HG03558 (cell line): Measurements from ENCODE around the gene WARS2.

Source experiments
- ATAC-seq: cut with Tn5 transposase; IDR thresholded peaks from one replicate; pipeline ENCODE4 v1.9.1; 2021; ENCODE audit warnings: moderate number of reproducible peaks; ENCODE audit not compliant: unreplicated experiment; ENCODE audit errors: extremely low read depth

The WARS2 gene

DNA sequence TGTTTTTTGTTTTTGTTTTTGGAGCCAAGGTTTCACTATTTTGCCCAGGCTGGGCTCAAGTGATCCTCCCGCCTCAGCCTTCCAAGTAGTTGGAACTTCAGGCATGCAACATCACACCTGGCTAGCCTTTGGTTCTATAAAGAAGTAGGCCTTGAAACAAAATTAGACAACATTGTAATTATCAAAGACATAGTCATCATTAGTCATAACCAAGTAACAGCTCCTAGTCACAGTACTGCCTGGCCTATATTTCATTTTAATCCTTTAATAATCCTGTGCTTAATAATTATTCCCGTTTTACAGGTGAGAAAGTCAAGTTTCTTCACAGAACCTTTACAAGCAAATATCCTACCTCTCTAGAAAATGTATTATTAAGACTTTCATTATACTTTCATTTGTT is 100.0 kb downstream of the WARS2 start:
- no peak for ATAC-seq

DNA sequence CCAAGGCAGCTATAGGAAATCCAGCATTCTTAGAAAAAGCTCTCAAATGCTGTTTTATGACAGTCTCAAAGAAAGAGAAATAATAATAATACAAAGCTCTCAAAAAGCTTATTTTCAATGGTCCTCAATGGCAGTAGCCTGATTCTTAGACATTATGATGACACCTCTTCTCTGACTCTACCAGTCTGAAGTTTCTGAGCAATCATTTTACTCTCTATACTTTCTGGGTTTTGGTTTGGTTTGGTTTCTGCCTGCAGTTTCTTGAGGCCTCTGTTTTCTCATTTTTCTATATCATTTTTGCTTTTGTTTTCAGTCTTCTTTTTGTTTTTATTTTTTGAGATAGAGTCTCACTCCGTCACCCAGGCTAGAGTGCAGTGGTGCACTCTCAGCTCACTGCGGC is 102.1 kb downstream of the WARS2 start:
- no peak for ATAC-seq

DNA sequence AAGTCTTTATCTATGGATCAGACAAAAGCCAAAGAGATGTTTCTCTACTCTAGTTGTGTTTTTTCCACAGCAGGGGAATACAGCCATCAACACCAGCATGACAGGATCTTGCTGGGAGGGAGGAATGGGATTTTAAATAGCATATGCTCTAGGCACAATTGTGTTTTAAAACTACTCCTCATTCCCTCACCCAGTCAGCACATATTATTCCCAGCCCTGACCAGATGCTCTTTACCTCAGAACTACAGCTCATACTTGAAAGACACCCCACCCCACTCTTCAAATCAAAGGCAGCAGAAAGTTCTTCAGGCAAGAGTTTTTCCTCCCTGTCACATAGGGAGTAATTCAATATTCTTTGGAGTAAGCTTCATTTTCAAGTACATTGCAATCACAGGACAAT is 106.1 kb downstream of the WARS2 start:
- no peak for ATAC-seq

DNA sequence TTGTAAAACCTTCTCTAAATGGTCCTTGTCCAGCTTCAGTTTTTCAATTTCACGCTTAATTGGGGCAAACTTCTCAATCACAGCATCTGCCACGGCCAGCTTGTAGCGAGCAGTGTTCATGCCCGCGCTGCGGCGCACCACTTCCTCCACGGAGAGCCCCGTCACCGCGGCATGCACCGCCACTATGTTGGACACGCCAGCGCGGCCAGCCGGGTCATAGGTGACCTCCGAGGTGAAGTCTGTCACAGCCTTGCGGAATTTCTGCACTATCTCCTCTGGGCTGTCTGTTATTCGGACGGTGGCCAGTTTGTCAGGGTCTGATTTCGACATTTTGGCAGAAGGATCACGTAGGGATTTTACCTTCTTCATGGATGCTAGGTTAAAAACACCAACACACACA is 107.5 kb downstream of the WARS2 start:
- no peak for ATAC-seq

DNA sequence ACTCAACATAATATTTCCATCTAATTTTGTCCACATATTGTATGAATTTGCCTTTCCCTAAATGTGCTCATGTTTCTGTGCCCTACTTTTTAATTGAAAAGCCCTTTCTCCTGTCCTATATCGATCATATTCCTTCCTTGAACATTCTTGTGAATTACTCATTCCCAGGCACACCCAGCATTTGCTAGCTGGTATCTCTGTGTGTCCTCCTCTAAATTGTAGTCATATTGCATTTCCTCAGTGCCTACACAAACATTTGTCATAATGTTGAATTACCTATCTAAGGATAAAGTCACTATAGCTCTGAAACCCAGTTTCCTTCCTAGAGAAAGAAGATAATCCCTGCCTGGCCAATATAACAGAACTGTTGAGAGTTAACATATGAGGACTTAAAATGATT is 112.7 kb downstream of the WARS2 start:
- no peak for ATAC-seq

DNA sequence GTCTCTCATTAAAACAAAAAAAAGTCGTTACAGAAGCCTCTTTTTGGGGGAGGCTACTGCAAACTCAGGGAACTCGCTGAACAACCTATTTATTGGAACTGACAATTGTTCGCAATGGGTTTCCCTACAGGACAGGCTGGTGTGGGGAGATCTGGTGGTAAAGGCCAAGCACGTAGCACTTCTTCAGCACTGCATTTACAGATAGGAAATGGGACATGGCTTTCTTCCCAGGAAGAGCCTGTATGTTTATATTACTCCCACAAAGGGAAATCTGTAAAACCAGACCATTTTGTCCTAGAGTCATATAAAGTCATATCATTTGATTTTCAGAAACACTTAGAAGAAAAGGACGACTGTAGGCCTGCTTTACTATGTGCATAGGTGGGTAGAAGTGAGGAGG is 113.5 kb downstream of the WARS2 start:
- ATAC-seq = no peak

DNA sequence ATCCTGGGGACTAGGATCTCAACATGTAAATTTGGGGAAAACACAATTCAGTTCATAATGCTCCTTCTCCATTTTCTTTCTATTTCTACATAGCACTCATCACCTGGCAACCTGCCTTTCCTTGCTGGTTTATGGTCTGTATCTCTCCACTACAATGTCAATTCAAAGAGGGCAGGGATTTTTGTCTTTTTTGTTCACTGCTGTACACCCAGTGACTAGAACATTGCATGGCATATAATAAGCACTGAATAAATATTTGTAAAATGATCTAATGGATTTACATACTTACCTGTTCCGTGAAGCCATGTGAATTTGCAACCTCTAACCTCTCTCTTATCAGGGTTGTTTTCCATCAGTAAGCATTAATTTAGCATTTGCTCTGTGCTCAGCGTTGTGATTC is 124.9 kb downstream of the WARS2 start:
- ATAC-seq = no peak

DNA sequence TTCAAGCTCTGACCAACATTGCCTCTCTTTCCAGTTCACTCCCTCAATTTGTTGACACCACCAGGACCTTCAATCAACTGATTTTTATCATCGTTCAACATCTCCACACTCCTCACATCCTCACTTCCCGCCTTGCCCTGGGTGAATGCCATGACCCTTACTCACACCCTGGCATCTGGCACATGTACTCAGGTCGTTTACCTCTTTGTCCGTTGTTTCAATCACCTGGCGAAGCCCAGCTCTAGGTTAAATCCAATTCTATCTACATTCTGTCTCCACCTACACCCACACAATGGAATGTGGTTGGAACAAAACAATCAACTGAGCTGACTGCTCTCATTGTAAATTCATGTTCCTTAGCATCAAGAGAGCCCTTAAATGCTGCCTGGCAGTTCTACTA is 128.1 kb downstream of the WARS2 start:
- ATAC-seq = no peak

DNA sequence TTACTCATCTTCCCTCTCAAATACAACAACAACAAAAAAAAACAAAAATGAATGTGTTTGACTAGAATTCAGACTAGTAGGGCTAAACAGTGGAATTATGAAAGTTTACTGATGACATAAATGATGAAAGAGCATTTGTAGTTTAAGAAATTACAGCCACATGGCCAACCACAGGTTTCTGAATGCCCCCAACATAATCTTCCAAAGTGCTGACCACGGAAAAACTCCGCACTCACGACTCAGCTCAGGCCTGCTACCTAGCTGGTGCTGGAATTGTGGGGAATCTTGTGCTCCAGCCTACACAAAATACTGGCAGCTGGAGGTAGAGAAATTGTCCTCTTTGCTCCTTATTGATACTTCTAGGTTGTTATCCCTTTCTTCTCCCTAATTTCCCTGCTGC is 128.7 kb downstream of the WARS2 start:
- no peak for ATAC-seq

DNA sequence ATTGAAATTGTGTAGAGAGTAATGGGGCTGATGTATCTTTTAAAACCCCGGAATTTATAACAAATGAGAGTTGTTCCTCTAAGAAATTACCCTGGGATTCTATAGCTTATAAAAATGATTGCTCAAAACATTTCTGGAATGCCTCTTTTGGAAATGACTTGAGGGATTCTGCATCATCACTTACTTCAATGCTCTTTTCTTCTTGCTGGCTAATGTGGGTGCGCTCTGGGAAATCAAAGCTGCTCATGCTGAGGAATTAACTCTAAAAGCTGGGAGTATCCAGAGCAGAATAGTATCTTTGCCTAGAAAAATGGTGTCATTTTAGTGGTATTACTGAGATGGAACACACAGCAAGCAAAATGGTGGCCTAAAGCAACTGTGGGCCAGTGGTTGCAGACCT is 129.3 kb downstream of the WARS2 start:
- no peak for ATAC-seq

DNA sequence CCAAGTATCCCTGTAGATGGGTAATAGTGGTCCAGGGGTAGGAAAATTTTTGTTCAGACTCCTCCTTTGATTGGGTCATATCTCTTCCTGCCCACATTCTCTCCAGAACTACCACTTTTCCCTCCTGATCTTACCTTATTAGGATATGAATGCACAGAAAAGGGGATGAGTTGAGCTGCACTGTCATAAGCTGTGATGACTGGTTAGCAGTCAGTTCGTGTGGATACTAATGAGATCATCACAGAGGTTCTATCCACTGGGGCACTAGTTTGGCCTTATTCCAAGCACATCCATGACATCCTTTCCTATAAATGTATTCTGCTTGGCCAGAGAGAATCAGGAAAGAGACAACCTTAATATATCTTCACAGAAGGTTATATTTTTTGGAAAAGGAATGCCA is 130.3 kb downstream of the WARS2 start:
- ATAC-seq = no peak

DNA sequence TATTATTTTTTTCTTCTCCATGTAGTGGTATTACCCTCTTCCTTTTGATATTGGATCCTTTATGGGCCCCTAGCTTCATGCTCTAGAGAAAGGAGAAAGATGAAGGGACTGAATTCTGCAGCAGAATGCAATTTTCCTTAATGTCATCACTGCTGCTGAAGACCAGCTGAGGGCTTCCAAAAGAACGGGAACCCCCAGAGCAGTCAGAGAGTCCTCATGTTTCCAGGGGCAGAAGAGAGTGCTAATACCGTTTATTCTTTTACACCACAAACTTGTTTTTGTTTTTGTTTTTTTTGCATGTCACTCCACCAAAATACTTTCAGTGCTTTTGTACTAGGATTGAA is 131.2 kb downstream of the WARS2 start:
- no peak for ATAC-seq

DNA sequence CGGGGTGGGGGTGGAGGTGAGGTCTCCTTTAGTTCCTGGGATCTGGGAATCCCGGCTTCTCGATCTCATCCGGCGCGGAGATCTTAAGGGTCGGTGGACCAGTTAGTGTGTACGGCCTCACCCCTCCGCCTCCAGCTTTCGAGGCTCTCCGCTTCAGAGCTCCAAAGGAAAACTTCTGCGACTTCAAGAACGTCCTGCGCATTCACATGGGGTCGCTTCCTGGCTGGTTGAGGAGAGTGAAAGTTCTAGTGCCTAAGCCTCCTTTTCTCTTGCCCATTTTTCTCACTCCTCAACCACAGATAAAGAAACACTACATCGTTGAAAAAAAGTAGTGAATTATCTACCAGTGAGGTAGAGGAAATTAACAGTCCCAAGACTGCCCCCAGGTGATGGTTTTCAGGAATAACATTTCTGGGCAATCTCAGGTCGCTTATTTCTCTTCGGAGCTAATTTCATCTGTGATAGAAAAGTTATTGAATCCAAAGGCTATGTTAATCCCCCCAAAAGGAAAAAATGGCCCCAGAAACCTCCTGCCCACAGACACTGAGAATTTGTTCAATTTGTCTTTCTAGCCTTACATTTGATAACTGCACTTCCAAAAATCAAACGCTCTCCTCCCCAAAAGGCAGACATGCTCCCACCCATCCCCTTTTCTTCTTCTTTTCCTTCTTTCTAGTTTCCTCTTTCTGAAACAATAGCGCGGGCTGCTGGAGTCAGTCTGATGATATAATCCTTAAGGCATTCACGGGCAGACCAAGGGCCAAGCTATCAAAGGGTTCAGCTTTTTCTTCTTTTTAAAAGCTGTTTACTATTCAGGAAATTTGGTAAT is 131.8 kb downstream of the WARS2 start:
- ATAC-seq = no peak

DNA sequence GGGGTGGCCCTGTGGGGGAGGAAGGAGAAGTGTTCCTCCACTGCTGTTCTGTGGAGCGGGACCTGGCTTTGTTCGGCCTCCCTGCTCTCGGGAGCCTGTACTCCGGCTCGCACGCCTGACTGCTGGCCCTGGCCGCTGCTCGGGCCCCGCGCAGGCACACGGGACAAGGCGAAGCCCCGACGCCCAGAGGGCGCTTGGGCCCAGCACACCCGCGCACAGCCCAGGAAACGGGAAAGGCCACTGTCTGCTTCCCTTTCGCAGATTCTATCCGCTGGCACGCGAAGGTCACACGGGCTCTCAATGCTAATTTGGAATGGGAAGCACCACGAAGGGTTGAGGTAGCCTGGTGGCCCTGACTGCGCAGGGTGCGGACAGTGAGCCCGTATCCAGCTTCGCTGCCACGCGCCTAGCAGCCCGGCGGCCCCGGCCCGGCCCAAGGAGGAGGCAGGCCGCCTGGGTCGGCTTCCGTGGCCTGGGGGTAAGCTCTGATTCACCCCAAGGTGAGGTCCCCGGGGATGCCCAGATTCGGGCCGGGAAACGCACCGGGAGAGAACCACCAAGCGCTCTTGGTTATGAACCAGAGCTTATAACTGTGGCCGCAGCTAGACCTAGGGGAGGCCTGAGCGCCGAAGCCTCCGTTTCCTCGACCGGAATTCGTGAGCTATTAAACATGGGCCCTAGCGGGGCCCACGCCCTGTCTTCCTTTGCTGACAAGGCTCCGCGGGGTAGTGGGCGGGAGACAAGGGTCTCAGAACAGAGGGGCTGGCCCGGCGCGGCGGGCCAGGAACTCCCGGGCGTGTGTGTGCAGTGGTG is 132.6 kb downstream of the WARS2 start:
- ATAC-seq = no peak

DNA sequence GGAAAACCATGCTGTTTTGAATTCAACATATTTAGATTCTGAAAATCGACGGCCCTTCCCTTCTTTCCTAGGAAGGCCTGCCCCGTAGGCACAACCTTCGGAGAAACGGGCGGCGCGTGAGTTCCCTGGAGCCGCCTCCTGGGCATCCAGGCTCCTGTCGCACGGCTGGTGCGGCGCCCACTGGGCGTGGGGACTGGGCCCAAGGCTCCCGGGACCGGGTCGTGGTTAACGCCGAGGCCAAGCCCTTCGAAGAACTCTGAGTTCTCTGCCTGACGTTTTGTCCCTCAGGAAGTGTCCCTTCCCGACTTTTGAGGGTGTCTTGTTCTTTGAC is 133.1 kb downstream of the WARS2 start:
- ATAC-seq = no peak

DNA sequence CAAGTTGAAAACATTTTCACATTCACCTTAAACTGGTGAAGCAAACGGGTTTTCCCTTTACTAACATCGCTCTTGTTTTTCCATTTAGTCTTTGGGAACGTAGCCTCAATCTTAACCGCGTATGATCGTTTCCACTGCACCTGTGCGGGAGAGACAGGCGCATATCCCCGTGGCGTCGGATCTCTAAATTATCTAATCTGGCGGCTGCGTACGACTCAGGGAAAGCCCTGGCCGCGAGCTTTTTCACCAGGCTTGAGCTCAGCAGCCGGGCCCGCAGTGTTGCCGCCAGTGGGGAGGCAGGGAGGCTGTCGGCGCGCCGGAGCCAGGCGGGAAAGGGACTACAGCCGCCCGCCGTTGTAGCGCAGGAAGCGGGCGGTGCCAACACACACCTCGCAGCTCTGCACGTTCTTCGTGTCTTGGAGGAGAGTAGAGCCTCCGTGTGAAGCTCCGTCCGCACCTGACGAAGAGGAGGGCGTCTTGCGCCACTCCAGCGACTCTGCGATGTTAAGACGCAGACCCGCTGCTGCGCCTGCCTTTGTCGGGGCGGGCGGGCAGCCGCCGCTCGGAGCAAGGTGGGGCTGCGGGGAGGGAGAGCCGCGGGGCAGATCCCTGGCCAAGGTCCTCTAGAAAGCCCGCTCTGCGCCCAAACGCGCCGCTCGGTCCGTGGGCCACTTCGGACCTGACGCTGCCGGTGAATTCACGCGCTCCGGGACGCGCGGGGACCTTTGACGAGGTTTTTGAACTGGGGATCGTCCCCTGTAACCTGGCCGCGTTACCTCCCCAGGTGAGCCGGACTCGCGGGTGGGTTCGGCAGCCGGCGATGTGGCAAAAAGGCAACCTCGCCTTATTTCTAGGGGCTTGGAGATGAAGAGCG is 133.8 kb downstream of the WARS2 start:
- no peak for ATAC-seq

DNA sequence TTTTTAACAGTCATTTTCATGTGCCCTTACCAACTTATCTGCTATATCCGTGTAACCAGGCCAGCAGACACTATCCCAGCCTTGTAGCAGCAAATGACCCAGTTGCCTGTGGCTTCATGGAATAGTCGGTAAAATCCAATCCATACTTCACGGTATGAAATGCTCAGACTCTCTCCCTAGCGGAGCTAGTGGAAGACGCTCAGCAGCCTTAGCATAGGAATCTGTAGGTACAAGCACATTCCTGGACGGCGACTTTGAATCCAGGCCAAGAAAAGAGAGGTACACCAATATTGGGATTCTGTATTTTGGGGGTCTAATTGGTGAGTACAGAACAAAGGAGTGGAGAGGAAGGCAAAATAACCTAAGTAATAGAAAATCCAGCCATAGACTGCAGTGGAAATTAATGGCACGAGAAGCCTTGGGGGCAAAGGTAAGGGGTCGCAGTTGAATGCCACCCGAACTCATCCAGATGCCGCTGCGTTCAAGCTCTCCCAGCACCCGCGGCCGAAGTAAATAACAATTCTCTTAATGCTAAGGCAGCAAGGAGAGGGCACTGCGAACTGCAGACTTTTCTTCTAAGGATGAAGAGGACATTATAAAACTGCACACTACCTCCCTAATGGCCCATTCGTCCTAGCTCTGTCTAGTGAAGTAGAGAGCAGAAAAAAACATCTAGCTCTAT is 134.6 kb downstream of the WARS2 start:
- ATAC-seq = no peak

DNA sequence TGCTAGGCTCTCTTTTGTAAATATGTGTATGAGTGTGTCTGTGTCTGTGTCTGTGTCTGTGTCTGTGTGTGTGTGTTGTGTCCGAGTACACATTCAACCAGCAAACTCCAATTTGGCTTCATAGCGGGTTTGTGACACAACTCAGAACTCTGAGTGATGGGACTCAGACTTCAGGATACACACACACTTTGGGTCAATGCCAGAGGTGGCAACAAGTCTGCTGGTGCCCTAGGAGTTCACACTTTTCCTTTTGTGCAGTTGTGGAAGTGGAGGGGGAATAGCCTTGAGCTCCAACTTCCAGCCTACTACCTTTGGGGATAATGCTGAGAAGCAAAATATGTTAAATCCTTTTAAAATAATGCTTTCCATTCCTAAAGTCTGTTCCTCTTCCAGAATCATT is 135.7 kb downstream of the WARS2 start:
- ATAC-seq = no peak

DNA sequence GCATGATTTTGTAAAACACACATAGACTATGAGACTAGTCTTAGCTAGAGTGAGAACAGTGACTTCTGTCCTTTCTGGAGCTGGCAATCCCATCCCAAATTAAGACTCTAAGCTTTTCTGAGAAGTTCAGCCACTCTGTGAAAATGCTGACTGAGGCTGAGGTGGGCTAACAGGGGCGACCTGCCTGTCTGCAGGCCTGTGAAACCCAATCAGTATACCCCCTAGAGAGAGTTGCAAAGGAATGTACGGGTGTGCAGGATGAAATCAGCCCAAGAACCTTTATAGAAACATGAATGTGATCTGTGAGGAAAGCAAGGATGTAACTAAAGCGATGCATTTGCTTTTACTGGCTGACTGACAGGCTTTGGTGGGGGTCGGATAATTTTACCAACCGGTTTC is 136.3 kb downstream of the WARS2 start:
- no peak for ATAC-seq

DNA sequence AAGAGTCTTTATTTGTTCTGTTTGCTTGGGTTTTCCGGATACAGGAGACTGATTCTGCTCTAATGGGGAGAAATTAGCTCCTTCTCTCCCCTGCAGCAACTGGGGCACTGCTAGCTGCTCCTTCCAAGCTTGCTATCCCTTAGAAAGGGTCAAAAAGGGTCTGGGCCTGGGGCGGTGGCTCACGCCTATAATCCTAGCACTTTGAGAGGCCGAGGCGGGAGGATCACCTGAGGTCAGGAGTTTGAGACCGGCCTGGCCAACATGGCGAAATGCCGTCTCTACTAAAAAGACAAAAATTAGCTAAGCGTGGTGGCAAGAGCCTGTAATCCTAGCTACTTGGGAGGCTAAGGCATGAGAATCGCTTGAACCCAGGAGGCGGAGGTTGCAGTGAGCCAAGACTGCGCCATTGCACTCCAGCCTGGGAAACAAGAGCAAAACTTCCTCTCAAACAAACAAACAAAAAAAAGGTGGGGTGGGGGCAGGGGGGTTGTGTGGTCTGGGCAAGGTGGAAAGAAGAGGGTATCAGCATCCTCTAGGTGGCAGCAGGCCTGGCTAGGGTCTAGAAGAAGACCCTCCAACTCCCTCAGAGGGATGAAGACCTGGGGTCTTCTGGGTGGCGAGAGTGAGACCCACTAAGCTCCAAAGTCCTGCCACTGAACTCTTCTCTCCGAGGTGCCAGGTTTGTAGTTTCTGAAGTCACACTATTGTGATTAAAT is 136.9 kb downstream of the WARS2 start:
- no peak for ATAC-seq
